Choroid plexus epithelial cell (primary cell): Measurements from ENCODE around the gene ATP10A.

ENCODE experiments used
- DNase-seq: peaks from one replicate; pipeline ENCODE4 v3.0.0-alpha.2; 2010; ENCODE audit warnings: low read depth
- H3K4me3 ChIP-seq: 2 replicates; pipeline ENCODE4 v1.5.1; 2011; ENCODE audit warnings: low read depth, mild to moderate bottlenecking, control low read depth, low read length, moderate library complexity
- TF ChIP-seq, protein P1 (sequence below): conservative IDR thresholded peaks from 2 replicates; pipeline ENCODE4 v1.5.1; 2011; ENCODE audit warnings: low read depth, mild to moderate bottlenecking, control low read depth, inconsistent platforms, low read length, moderate library complexity

The ATP10A gene

DNA sequence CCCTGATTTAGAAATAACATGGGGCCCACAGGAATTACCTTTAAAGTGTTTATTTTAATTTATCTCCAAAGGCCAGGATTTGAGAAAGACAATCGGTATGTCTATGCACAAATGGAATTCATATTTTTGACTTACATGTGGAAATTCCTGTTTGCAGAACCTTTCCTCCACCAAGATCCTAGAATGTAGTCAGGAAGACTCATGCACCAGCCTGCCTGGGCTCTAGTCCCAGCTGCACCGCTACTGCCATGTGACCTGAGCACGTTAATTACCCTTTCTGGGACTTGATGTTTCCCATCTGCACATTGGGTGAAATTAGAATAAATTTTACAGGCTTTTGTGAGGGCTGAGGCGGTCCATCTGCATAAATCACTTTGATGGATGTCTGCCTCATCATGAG lies 194.2 kb downstream of the ATP10A start:
- DNase-seq, result no peak
- H3K4me3 ChIP-seq, result no peak overlapping the region
- TF ChIP-seq, protein P1, sequence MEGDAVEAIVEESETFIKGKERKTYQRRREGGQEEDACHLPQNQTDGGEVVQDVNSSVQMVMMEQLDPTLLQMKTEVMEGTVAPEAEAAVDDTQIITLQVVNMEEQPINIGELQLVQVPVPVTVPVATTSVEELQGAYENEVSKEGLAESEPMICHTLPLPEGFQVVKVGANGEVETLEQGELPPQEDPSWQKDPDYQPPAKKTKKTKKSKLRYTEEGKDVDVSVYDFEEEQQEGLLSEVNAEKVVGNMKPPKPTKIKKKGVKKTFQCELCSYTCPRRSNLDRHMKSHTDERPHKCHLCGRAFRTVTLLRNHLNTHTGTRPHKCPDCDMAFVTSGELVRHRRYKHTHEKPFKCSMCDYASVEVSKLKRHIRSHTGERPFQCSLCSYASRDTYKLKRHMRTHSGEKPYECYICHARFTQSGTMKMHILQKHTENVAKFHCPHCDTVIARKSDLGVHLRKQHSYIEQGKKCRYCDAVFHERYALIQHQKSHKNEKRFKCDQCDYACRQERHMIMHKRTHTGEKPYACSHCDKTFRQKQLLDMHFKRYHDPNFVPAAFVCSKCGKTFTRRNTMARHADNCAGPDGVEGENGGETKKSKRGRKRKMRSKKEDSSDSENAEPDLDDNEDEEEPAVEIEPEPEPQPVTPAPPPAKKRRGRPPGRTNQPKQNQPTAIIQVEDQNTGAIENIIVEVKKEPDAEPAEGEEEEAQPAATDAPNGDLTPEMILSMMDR, result no peak

DNA sequence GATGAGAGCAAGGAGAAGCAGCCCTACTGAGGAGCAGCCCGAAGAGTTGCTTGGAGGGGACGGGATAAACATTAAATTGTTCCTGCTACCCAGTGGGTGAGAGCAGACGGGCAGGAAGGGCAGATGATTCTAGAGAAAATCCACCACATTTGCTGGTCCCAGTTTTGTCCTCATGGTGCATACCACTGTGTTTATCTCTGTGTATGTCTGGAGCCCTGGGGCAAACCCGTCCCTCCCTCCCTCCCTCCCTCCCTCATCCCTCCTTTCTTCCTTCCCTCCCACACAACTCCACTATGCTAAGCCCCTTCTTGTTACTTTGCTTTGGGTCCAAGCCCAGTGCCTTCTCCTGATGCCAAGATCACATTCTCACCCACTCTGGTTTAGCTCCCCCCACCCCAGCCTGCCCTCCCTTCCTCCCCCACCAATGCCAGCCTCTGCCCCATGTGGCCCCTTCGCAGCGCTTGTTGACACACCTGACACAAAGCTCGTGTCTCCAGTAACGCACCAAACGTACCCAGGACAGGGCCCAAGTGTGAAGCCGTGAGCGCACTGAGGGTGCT lies 194.8 kb downstream of the ATP10A start:
- TF ChIP-seq, protein P1, result no peak
- no peak for DNase-seq
- no peak overlapping the region for H3K4me3 ChIP-seq

DNA sequence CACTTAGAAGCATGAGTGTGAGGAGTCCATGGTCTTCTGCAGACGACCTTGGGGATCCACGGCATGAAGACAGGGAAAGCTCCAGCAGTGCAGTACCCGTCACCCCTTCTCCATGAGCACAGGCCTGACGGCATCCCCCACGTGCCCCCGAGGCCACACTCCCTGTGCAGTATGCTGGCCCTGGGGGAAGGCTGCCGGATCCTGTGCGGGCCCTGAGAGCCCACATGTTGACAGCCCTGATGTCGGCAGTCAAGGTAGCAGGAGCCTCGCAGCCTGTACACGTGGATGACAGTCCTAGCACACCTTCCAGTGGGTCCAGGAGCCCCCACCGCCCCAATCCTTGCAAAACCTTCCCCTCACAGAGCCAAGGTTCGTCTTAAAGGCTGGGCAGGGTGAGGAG lies 195.3 kb downstream of the ATP10A start:
- DNase-seq, result no peak
- TF ChIP-seq, protein P1, result no peak
- H3K4me3 ChIP-seq, result no peak overlapping the region

DNA sequence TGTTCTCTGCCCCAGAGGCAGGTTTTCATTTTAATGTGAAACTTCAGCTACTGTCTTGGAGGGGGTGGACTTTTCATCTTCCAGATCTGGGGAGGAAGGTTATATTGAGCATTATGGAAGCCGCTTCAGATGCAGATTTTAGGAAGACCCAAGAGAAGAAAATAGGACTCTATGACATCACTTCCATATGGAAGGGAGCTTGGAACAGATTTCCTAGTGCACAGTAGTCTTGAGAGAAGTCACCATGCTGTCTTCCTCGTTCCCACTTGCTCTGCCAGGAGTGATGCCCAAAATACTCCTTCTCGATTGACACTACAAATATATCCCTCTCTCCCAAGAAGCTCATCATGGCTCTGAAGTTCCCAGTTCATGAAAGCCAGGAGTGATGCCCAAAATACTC lies 197.2 kb downstream of the ATP10A start:
- DNase-seq, result no peak
- TF ChIP-seq, protein P1, result no peak
- H3K4me3 ChIP-seq, result no peak overlapping the region

DNA sequence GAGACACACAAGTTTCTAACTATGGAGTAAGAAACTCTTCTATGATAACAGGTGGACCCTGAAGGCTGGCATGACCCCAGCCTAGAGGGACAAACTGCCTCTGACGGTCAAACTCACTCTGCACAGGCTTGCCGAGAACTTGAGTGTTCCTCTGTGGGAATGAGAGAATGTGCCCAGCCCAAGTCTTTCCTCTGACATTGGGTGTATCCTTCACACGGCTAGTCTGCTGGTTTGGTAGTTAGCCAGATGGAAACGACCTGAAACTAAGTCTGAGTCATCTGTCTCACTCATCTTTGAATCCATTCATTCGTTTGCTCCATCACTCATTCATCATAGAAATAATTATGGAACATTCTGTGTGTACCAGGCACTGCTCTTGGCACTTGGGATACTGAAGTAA lies 198.4 kb downstream of the ATP10A start:
- DNase-seq, result no peak
- TF ChIP-seq, protein P1, result no peak
- H3K4me3 ChIP-seq, result no peak overlapping the region

DNA sequence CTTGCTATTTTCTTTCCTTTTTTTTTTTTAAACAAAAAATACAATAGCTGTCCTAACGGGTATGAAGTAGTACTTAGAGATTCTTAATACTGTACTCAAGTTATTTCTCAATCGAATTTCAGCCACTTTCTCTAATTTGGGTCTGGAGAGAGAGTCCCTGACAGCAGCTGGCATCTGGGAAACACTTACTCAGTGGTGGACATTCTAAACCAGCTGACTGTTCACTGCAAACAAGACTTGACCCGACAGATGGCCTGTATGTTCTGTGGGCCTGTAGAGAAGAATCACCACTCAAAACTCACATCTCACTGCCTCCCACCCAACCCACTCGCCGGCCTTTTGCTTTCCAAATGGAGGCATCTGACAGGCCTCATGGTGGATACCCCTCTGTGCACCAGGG lies 199.6 kb downstream of the ATP10A start:
- TF ChIP-seq, protein P1, result no peak
- DNase-seq, result no peak
- H3K4me3 ChIP-seq, result no peak overlapping the region

DNA sequence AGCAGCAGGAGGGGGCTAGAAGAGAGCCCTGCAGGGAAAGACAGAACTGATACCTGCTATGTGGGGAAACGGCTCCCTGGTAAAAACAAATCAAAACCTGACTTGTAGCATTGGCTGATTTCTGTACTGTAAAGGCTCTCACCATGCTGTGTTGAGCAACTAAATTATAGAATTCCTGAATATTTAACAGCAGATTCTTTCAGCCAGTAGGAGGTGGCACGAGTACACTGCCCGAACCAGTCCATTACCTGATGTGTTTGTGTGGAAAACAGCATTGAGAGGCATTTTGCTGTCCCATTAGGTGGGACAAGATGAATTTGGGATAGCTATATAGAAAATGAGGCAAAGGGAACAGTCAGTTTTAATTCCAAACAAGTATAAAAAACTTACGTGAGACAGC lies 201.2 kb downstream of the ATP10A start:
- DNase-seq, result no peak
- no peak overlapping the region for H3K4me3 ChIP-seq
- TF ChIP-seq, protein P1, result no peak
